H9 (cell line): ENCODE data around the gene RNU6-1. TPM values are rescaled to one million over a fixed set of nuclear protein-coding genes. Genes with fewer than 3 reads are reported as not detected.

Source experiments
- DNase-seq: peaks from one replicate; pipeline ENCODE4 v3.0.0-alpha.2; 2017
- H2AFZ ChIP-seq: one replicate; pipeline ENCODE4 v1.6.1; 2013; ENCODE audit warnings: mild to moderate bottlenecking, low read length, control low read depth, moderate library complexity
- H2AK5ac ChIP-seq: 2 replicates; pipeline ENCODE4 v1.6.1; 2013; ENCODE audit warnings: low read length, control low read depth, mixed read lengths; ENCODE audit not compliant: insufficient read length
- H2BK120ac ChIP-seq: one replicate; pipeline ENCODE4 v1.6.1; 2013; ENCODE audit warnings: low read depth, mild to moderate bottlenecking, low read length, control low read depth, inconsistent platforms; ENCODE audit not compliant: poor library complexity, severe bottlenecking
- H2BK12ac ChIP-seq: 2 replicates; pipeline ENCODE4 v1.6.1; 2013; ENCODE audit warnings: low read length, control low read depth, mixed read lengths, low read depth; ENCODE audit not compliant: insufficient read length
- H2BK15ac ChIP-seq: 2 replicates; pipeline ENCODE4 v1.6.1; 2013; ENCODE audit warnings: low read depth, low read length, control low read depth
- H2BK20ac ChIP-seq: one replicate; pipeline ENCODE4 v1.6.1; 2013; ENCODE audit warnings: low read depth, mild to moderate bottlenecking, low read length, control low read depth, inconsistent platforms; ENCODE audit not compliant: poor library complexity, severe bottlenecking
- H2BK5ac ChIP-seq: 2 replicates; pipeline ENCODE4 v1.6.1; 2013; ENCODE audit warnings: low read length, control low read depth, mixed read lengths; ENCODE audit not compliant: insufficient read length
- H3K14ac ChIP-seq: 2 replicates; pipeline ENCODE4 v1.6.1; 2013; ENCODE audit warnings: low read length, control low read depth; ENCODE audit not compliant: insufficient read depth
- H3K18ac ChIP-seq: 2 replicates; pipeline ENCODE4 v1.6.1; 2013; ENCODE audit warnings: low read depth, mild to moderate bottlenecking, mixed read lengths, low read length, control low read depth; ENCODE audit not compliant: insufficient read length
- H3K23ac ChIP-seq: 2 replicates; pipeline ENCODE4 v1.6.1; 2013; ENCODE audit warnings: low read length, control low read depth, mixed read lengths, low read depth; ENCODE audit not compliant: insufficient read length
- H3K23me2 ChIP-seq: 2 replicates; pipeline ENCODE4 v1.6.1; 2013; ENCODE audit warnings: low read depth, mild to moderate bottlenecking, mixed read lengths, low read length, control low read depth; ENCODE audit not compliant: insufficient read length, poor library complexity, severe bottlenecking
- H3K27ac ChIP-seq: 2 replicates; pipeline ENCODE4 v1.5.1; 2013; ENCODE audit warnings: low read length, control low read depth, mixed read lengths, low read depth; ENCODE audit not compliant: insufficient read length
- H3K27me3 ChIP-seq: 2 replicates; pipeline ENCODE4 v1.6.1; 2013; ENCODE audit warnings: low read length, control low read depth, inconsistent platforms; ENCODE audit not compliant: insufficient read depth
- H3K4ac ChIP-seq: 2 replicates; pipeline ENCODE4 v1.6.1; 2013; ENCODE audit warnings: low read depth, mild to moderate bottlenecking, control low read depth, inconsistent platforms, low read length, moderate library complexity
- H3K4me1 ChIP-seq: 2 replicates; pipeline ENCODE4 v1.6.1; 2013; ENCODE audit warnings: low read length, control low read depth, inconsistent platforms; ENCODE audit not compliant: insufficient read depth
- H3K4me2 ChIP-seq: 2 replicates; pipeline ENCODE4 v1.6.1; 2013; ENCODE audit warnings: low read length, control low read depth, mixed read lengths; ENCODE audit not compliant: insufficient read length, insufficient read depth
- H3K56ac ChIP-seq: 2 replicates; pipeline ENCODE4 v1.6.1; 2013; ENCODE audit warnings: low read depth, mild to moderate bottlenecking, mixed read lengths, low read length, control low read depth; ENCODE audit not compliant: insufficient read length
- H3K79me1 ChIP-seq: 2 replicates; pipeline ENCODE4 v1.6.1; 2013; ENCODE audit warnings: low read depth, mild to moderate bottlenecking, moderate library complexity, low read length, control low read depth, inconsistent platforms; ENCODE audit not compliant: insufficient read depth, poor library complexity, severe bottlenecking
- H3K79me2 ChIP-seq: 2 replicates; pipeline ENCODE4 v1.6.1; 2013; ENCODE audit warnings: low read length, control low read depth, inconsistent platforms; ENCODE audit not compliant: insufficient read depth
- H3K9ac ChIP-seq: 2 replicates; pipeline ENCODE4 v1.6.1; 2013; ENCODE audit warnings: low read length, control low read depth, mixed read lengths; ENCODE audit not compliant: insufficient read length; ENCODE audit errors: extremely low read depth
- H3K9me3 ChIP-seq: one replicate; pipeline ENCODE4 v1.6.1; 2013; ENCODE audit warnings: low read depth, low read length, inconsistent platforms; ENCODE audit not compliant: control insufficient read depth
- H3T11ph ChIP-seq: one replicate; pipeline ENCODE4 v1.6.1; 2013; ENCODE audit warnings: mild to moderate bottlenecking, low read length, control low read depth, inconsistent platforms
- H4K20me1 ChIP-seq: one replicate; pipeline ENCODE4 v1.6.1; 2013; ENCODE audit not compliant: control insufficient read depth, insufficient read length, insufficient read depth
- H4K5ac ChIP-seq: 2 replicates; pipeline ENCODE4 v1.6.1; 2013; ENCODE audit warnings: low read depth, mild to moderate bottlenecking, mixed read lengths, low read length, control low read depth; ENCODE audit not compliant: insufficient read length
- H4K8ac ChIP-seq: replicated peaks from 2 replicates; pipeline ENCODE4 v1.6.1; 2013; ENCODE audit warnings: low read length, control low read depth, mixed read lengths, low read depth; ENCODE audit not compliant: insufficient read length
- H4K91ac ChIP-seq: 2 replicates; pipeline ENCODE4 v1.6.1; 2013; ENCODE audit warnings: low read depth, mild to moderate bottlenecking, moderate library complexity, mixed read lengths, low read length, control low read depth; ENCODE audit not compliant: insufficient read length
- H3K27ac Mint-ChIP-seq, 3 experiments: 2 replicates in 2 of 3; 3 replicates in 1 of 3; pipeline ENCODE4 v1.8.0; 2020 to 2021; ENCODE audit warnings: mixed read lengths in 3 of 3, mild to moderate bottlenecking in 1 of 3, moderate library complexity in 1 of 3
- H3K27me3 Mint-ChIP-seq: 2 replicates; pipeline ENCODE4 v1.8.0; 2021; ENCODE audit warnings: low read depth, mild to moderate bottlenecking, moderate library complexity, mixed read lengths
- H3K36me3 Mint-ChIP-seq, 3 experiments: 2 replicates in 2 of 3; 3 replicates in 1 of 3; pipeline ENCODE4 v1.8.0; 2020 to 2021; ENCODE audit warnings: low read depth in 3 of 3, mixed read lengths in 3 of 3; ENCODE audit not compliant: insufficient read depth in 1 of 3
- H3K4me1 Mint-ChIP-seq, 2 experiments: 2 replicates each; pipeline ENCODE4 v1.8.0; 2020; ENCODE audit warnings: mixed read lengths in 2 of 2
- H3K4me3 Mint-ChIP-seq, 2 experiments: 2 replicates in 1 of 2; 3 replicates in 1 of 2; pipeline ENCODE4 v1.8.0; 2020 to 2021; ENCODE audit warnings: mild to moderate bottlenecking in 2 of 2, mixed read lengths in 2 of 2, moderate library complexity in 1 of 2
- H3K9me3 Mint-ChIP-seq, 2 experiments: 2 replicates in 1 of 2; 3 replicates in 1 of 2; pipeline ENCODE4 v1.8.0; 2020; ENCODE audit warnings: mild to moderate bottlenecking in 2 of 2, mixed read lengths in 2 of 2, moderate library complexity in 1 of 2
- CTCF ChIP-seq: fragments of 200-600 bp; sonication (generic); conservative IDR thresholded peaks from 3 replicates; pipeline ENCODE4 v1.8.0; 2021; ENCODE audit warnings: antibody characterized with exemption, mild to moderate bottlenecking
- total RNA-seq: library from RNA; stranded (reverse); gene quantifications from 2 replicates; pipeline ENCODE4 v1.2.1, GENCODE V29; 2021

Gene RNU6-1
- total RNA-seq, 1 experiment from 2014 or later, result not detected

DNA sequence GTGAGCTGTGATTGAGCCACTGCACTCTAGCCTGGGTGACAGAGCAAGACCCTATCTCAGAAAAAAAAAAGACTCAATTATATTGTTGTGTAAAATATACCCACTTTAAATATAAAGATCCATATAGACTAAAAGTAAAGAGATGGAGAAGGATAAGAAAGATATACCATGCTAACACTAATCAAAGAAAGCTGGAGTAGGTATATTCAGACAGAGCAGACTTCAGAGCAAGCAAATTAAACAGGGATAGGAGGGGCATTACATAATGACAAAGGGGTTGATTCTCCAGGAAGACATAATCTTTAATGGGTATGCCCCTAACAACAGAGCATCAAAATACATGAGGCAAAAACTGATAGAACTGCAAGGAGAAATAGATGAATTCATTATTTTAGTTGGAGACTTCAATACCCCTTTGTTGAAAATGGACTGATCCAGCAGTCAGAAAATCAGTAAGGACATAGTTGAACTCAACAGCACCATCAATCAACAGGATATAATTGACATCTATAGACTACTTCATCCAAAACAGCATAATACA is 31.1 kb upstream of the RNU6-1 start:
- Histone ChIP-seq H3K23me2 (no peaks in the 10 kb centered on the region), H4K5ac (no peak overlapping the region), H2BK12ac (no peak overlapping the region), H3K79me1 (no peaks in the 10 kb centered on the region), H3K9ac (no peak overlapping the region), H2AFZ (no peak overlapping the region), H2BK120ac (no peak overlapping the region), H3K27ac (no peak overlapping the region), H3K4me2 (no peak overlapping the region), H3K18ac (no peak overlapping the region), H3K4me1 (no peaks in the 10 kb centered on the region; the same call in 1 of the 2 replicates), H3T11ph (no peak overlapping the region), H3K27me3 (no peaks in the 10 kb centered on the region), H2BK5ac (no peak overlapping the region), H3K79me2 (no peaks in the 10 kb centered on the region), H2AK5ac (no peak overlapping the region), H2BK15ac (no peak overlapping the region), H3K14ac (no peak overlapping the region), H3K4ac (no peak overlapping the region), H2BK20ac (no peak overlapping the region), H4K8ac (no peak overlapping the region), H3K23ac (no peak overlapping the region), H4K91ac (no peak overlapping the region), H3K9me3 (peaks cover 5% of the 10 kb centered on the region), H4K20me1 (no peaks in the 10 kb centered on the region), H3K56ac (no peak overlapping the region)
- TF ChIP-seq CTCF, result no peak
- Mint-ChIP-seq H3K4me3 (no peak overlapping the region), H3K9me3 (peaks cover 25 to 30% of the 10 kb centered on the region in 2 experiments), H3K27ac (no peak overlapping the region), H3K36me3 (peaks cover 1 to 28% (median 8%) of the 10 kb centered on the region in 3 experiments; a peak in 4 of 7 replicates), H3K4me1 (peaks cover 4 to 6% of the 10 kb centered on the region in 2 experiments), H3K27me3 (peaks cover 2% of the 10 kb centered on the region)
- no peak for DNase-seq
